Trophoblast cell (in vitro differentiated cells and primary cell): ENCODE results near the gene ERC1.

ENCODE experiments used
- DNase-seq, 2 donors: peaks; one replicate each; pipeline ENCODE4 v3.0.0-alpha.2; 2016
- H2AFZ ChIP-seq: 2 replicates; pipeline ENCODE4 v1.6.1; 2013; ENCODE audit warnings: low read length, moderate library complexity, mild to moderate bottlenecking; ENCODE audit not compliant: insufficient read depth, poor library complexity
- H2AK5ac ChIP-seq: 2 replicates; pipeline ENCODE4 v1.6.1; 2013; ENCODE audit warnings: mild to moderate bottlenecking, low read length
- H2BK120ac ChIP-seq: 2 replicates; pipeline ENCODE4 v1.6.1; 2013; ENCODE audit warnings: low read length, mild to moderate bottlenecking, moderate library complexity; ENCODE audit not compliant: insufficient read depth, poor library complexity
- H2BK12ac ChIP-seq: 2 replicates; pipeline ENCODE4 v1.6.1; 2013; ENCODE audit warnings: mild to moderate bottlenecking, low read length, moderate library complexity
- H2BK5ac ChIP-seq: 2 replicates; pipeline ENCODE4 v1.6.1; 2013; ENCODE audit warnings: low read length, low read depth, moderate library complexity, mild to moderate bottlenecking; ENCODE audit not compliant: poor library complexity
- H3K14ac ChIP-seq: 2 replicates; pipeline ENCODE4 v1.6.1; 2013; ENCODE audit warnings: mild to moderate bottlenecking, low read length
- H3K18ac ChIP-seq: 2 replicates; pipeline ENCODE4 v1.6.1; 2013; ENCODE audit warnings: mild to moderate bottlenecking, low read length
- H3K23ac ChIP-seq: 2 replicates; pipeline ENCODE4 v1.6.1; 2013; ENCODE audit warnings: low read length
- H3K27ac ChIP-seq: 2 replicates; pipeline ENCODE4 v1.5.1; 2013; ENCODE audit warnings: low read depth, mild to moderate bottlenecking, inconsistent platforms, low read length, moderate library complexity
- H3K27me3 ChIP-seq: 2 replicates; pipeline ENCODE4 v1.6.1; 2013; ENCODE audit warnings: inconsistent platforms, mild to moderate bottlenecking, low read length, moderate library complexity; ENCODE audit not compliant: insufficient read depth
- H3K36me3 ChIP-seq, 2 experiments: 1 replicate in 1 of 2; 2 replicates in 1 of 2; pipeline ENCODE4 v1.6.1; 2013; ENCODE audit warnings: low read length in 2 of 2, mild to moderate bottlenecking in 2 of 2, moderate library complexity in 1 of 2; ENCODE audit not compliant: insufficient read depth in 2 of 2, control insufficient read depth in 1 of 2
- H3K4ac ChIP-seq: 2 replicates; pipeline ENCODE4 v1.6.1; 2013; ENCODE audit warnings: low read depth, mild to moderate bottlenecking, low read length, moderate library complexity
- H3K4me1 ChIP-seq, 2 experiments: 1 replicate in 1 of 2; 2 replicates in 1 of 2; pipeline ENCODE4 v1.6.1; 2013; ENCODE audit warnings: low read length in 2 of 2, mild to moderate bottlenecking in 2 of 2, moderate library complexity in 1 of 2; ENCODE audit not compliant: insufficient read depth in 2 of 2, control insufficient read depth in 1 of 2
- H3K4me2 ChIP-seq: 2 replicates; pipeline ENCODE4 v1.6.1; 2013; ENCODE audit warnings: inconsistent platforms, mild to moderate bottlenecking, low read length, moderate library complexity
- H3K4me3 ChIP-seq: 2 replicates; pipeline ENCODE4 v1.5.1; 2013; ENCODE audit warnings: mild to moderate bottlenecking, low read depth, low read length, inconsistent platforms
- H3K79me1 ChIP-seq: one replicate; pipeline ENCODE4 v1.6.1; 2013; ENCODE audit warnings: low read length
- H3K79me2 ChIP-seq: 2 replicates; pipeline ENCODE4 v1.6.1; 2013; ENCODE audit warnings: low read length, mild to moderate bottlenecking; ENCODE audit not compliant: control insufficient read depth, insufficient read depth, poor library complexity
- H3K9ac ChIP-seq: 2 replicates; pipeline ENCODE4 v1.6.1; 2013; ENCODE audit warnings: mild to moderate bottlenecking, low read length
- H3K9me3 ChIP-seq: 2 replicates; pipeline ENCODE4 v1.6.1; 2013; ENCODE audit warnings: low read depth, mild to moderate bottlenecking, control low read depth, inconsistent platforms, low read length; ENCODE audit not compliant: insufficient read depth
- H4K12ac ChIP-seq: 2 replicates; pipeline ENCODE4 v1.6.1; 2013; ENCODE audit warnings: low read depth, mild to moderate bottlenecking, low read length, moderate library complexity
- H4K8ac ChIP-seq: 2 replicates; pipeline ENCODE4 v1.6.1; 2013; ENCODE audit warnings: low read depth, mild to moderate bottlenecking, low read length, moderate library complexity
- H4K91ac ChIP-seq: one replicate; pipeline ENCODE4 v1.6.1; 2013; ENCODE audit warnings: low read depth, mild to moderate bottlenecking, low read length, moderate library complexity
- WGBS: extraction: QIAGEN DNeasy Blood & Tissue Kit; methylation state at CpG from one replicate; pipeline ENCODE4 v1.1.7; 2013; ENCODE audit warnings: missing lambda C conversion rate; ENCODE audit not compliant: insufficient read length, insufficient coverage; ENCODE audit errors: extremely low coverage; 5-methylcytosine and 5-hydroxymethylcytosine counted together

The ERC1 gene

DNA sequence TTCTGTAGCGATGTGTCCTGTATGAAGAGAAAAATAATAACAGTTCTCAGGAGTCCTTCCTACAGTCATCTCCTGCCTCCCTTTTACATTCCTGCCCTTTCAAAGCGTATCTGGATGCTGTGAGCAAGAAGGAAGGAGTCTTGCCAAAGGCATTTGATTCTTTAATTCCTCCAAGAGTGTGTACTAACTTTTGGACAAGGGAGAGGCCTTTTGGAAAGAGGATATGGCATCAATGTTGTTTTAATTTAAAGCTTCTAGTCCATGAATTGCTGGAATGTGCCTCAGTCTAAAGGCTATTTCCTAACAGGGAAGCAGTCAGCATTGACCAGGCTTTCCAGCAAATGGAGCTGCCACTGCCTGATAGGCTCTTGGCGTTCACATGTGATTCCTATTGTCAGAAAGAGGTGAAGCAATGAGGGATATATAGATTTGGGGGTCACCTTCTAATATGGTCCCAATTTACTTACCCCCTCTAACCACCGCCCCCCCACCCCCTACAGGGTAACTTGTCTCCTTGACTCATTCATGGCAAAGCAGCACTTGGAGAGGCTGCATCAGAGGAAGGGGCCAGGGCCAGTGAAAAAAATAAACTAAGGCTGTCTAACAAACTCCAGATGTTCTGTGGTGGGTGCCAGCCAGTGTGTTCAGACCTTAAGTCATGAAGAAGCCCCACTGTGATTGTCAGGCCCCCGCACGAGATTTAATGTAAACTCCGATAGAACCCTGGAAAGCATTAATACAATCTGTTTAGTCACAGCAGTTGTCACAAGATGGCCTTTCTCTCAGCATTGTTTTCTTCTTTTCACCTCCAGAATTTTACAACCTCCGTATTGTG is 383.1 kb downstream of the ERC1 start:
- no peaks in the 10 kb centered on the region for H3K4me1 ChIP-seq
- H3K14ac ChIP-seq: no peak overlapping the region
- H3K27me3 ChIP-seq: no peaks in the 10 kb centered on the region
- no peak overlapping the region for H3K4me2 ChIP-seq
- H2BK120ac ChIP-seq: no peak overlapping the region
- DNase-seq: no peak
- no peak overlapping the region for H2AK5ac ChIP-seq
- H3K18ac ChIP-seq: no peak overlapping the region
- no peaks in the 10 kb centered on the region for H3K79me1 ChIP-seq
- H3K23ac ChIP-seq: no peak overlapping the region
- H2BK12ac ChIP-seq: no peak overlapping the region
- H2AFZ ChIP-seq: no peak overlapping the region
- no peak overlapping the region for H4K8ac ChIP-seq
- H4K12ac ChIP-seq: no peak overlapping the region
- no peak overlapping the region for H4K91ac ChIP-seq
- no peak overlapping the region for H2BK5ac ChIP-seq
- H3K4ac ChIP-seq: no peak overlapping the region
- peaks cover 3 to 6% of the 10 kb centered on the region in 2 experiments for H3K36me3 ChIP-seq
- H3K27ac ChIP-seq: no peak overlapping the region
- H3K4me3 ChIP-seq: no peak overlapping the region
- no CpG with 5 or more reads among the region's 8 CpGs for WGBS
- no peak overlapping the region for H3K9ac ChIP-seq
- H3K9me3 ChIP-seq: no peaks in the 10 kb centered on the region
- no peaks in the 10 kb centered on the region for H3K79me2 ChIP-seq

- no peaks in the 10 kb centered on the region for H3K79me1 ChIP-seq
- no peak overlapping the region for H4K91ac ChIP-seq
- no peak overlapping the region for H3K23ac ChIP-seq
- H4K8ac ChIP-seq: no peak overlapping the region
- H3K9me3 ChIP-seq: no peaks in the 10 kb centered on the region
- H3K18ac ChIP-seq: no peak overlapping the region
- no peak overlapping the region for H2AFZ ChIP-seq
- no CpG with 5 or more reads among the region's 6 CpGs for WGBS
- no peaks in the 10 kb centered on the region for H3K27me3 ChIP-seq
- no peak overlapping the region for H3K4me3 ChIP-seq
- H2BK12ac ChIP-seq: no peak overlapping the region
- no peak overlapping the region for H4K12ac ChIP-seq
- no peak overlapping the region for H3K4ac ChIP-seq
- H3K27ac ChIP-seq: no peak overlapping the region
- no peaks in the 10 kb centered on the region for H3K79me2 ChIP-seq
- no peak overlapping the region for H2BK5ac ChIP-seq
- H2AK5ac ChIP-seq: no peak overlapping the region
- no peak overlapping the region for H3K9ac ChIP-seq
- H3K4me2 ChIP-seq: no peak overlapping the region
- H3K4me1 ChIP-seq: no peaks in the 10 kb centered on the region
- H3K14ac ChIP-seq: no peak overlapping the region
- H2BK120ac ChIP-seq: no peak overlapping the region
- H3K36me3 ChIP-seq: peaks cover 3 to 6% of the 10 kb centered on the region in 2 experiments
- no peak for DNase-seq
These were observed 384.3 kb downstream of the ERC1 start for GRCh38 chr12:1375323-1375722.

GRCh38 chr12:1377117-1377516 is 386.1 kb downstream of the ERC1 start:
- Histone ChIP-seq H3K9ac (no peak overlapping the region), H2AFZ (no peak overlapping the region), H3K23ac (no peak overlapping the region), H2BK12ac (no peak overlapping the region), H4K8ac (no peak overlapping the region), H2BK5ac (no peak overlapping the region), H3K27ac (no peak overlapping the region), H4K91ac (no peak overlapping the region), H2AK5ac (no peak overlapping the region), H3K9me3 (no peaks in the 10 kb centered on the region), H3K14ac (no peak overlapping the region), H3K79me2 (no peaks in the 10 kb centered on the region), H3K4me3 (no peak overlapping the region), H3K79me1 (no peaks in the 10 kb centered on the region), H3K4me1 (no peaks in the 10 kb centered on the region), H2BK120ac (no peak overlapping the region), H4K12ac (no peak overlapping the region), H3K4me2 (no peak overlapping the region), H3K27me3 (no peaks in the 10 kb centered on the region), H3K18ac (no peak overlapping the region), H3K36me3 (peaks cover 3% of the 10 kb centered on the region in 2 experiments), H3K4ac (no peak overlapping the region)
- no peak for DNase-seq
- no CpG with 5 or more reads among the region's 5 CpGs for WGBS

GRCh38 chr12:1377681-1378080 is 386.7 kb downstream of the ERC1 start:
- Histone ChIP-seq H2AFZ (no peak overlapping the region), H3K36me3 (peaks cover 3% of the 10 kb centered on the region in 2 experiments), H3K79me2 (no peaks in the 10 kb centered on the region), H2AK5ac (no peak overlapping the region), H4K8ac (no peak overlapping the region), H3K4me2 (no peak overlapping the region), H2BK120ac (no peak overlapping the region), H3K4me1 (no peaks in the 10 kb centered on the region), H3K23ac (no peak overlapping the region), H3K14ac (no peak overlapping the region), H3K18ac (no peak overlapping the region), H3K27me3 (no peaks in the 10 kb centered on the region), H4K12ac (no peak overlapping the region), H3K9ac (no peak overlapping the region), H3K9me3 (no peaks in the 10 kb centered on the region), H4K91ac (no peak overlapping the region), H2BK12ac (no peak overlapping the region), H3K4ac (no peak overlapping the region), H3K4me3 (no peak overlapping the region), H2BK5ac (no peak overlapping the region), H3K27ac (no peak overlapping the region), H3K79me1 (no peaks in the 10 kb centered on the region)
- DNase-seq: no peak
- no CpG with 5 or more reads among the region's 3 CpGs for WGBS
